ENCODE results near the gene RMDN2. TPM values are rescaled to one million over a fixed set of nuclear protein-coding genes. Genes with fewer than 3 reads are reported as not detected.
"Not testable (repeated sequence)": the region's sequence is repeated elsewhere in the genome, so short reads cannot be mapped to it uniquely, and the experiment has no call there.

RMDN2 gene
- total RNA-seq, 1 donor from 2014 or later = 1.3 TPM

- DNase-seq (ENCODE audit: low read depth in 2 of 2) = not testable (repeated sequence)
Measured at GRCh38 chr2:37930392-37930791, 5.3 kb downstream of the RMDN2 start.

DNA sequence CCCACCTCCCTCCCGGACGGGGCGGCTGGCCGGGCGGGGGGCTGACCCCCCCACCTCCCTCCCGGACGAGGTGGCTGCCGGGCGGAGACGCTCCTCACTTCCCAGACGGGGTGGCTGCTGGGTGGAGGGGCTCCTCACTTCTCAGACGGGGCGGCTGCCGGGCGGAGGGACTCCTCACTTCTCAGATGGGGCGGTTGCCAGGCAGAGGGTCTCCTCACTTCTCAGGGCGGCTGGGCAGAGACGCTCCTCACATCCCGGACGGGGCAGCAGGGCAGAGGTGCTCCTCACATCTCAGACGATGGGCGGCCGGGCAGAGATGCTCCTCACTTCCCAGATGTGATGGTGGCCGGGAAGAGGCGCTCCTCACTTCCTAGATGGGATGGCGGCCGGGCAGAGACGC is 7.8 kb downstream of the RMDN2 start:
- DNase-seq (ENCODE audit: low read depth in 2 of 2) = not testable (repeated sequence)

- DNase-seq (ENCODE audit: low read depth in 2 of 2) = no peak
Measured at GRCh38 chr2:37934591-37935513, 9.8 kb downstream of the RMDN2 start.

DNA sequence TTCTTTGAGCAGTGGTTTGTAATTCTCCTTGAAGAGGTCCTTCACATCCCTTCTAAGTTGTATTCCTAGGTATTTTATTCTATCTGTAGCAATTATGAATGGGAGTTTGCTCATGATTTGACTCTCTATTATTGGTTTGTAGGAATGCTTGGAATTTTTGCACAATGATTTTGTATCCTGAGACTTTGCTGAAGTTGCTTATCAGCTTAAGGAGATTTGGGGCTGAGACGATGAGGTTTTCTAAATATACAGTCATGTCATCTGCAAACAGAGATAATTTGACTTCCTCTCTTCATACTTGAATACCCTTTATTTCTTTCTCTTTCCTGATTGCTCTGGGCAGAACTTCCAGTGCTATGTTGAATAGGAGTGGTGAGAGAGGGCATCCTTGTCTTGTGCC is 12.5 kb downstream of the RMDN2 start:
- DNase-seq (ENCODE audit: low read depth in 2 of 2) = not testable (repeated sequence)

DNA sequence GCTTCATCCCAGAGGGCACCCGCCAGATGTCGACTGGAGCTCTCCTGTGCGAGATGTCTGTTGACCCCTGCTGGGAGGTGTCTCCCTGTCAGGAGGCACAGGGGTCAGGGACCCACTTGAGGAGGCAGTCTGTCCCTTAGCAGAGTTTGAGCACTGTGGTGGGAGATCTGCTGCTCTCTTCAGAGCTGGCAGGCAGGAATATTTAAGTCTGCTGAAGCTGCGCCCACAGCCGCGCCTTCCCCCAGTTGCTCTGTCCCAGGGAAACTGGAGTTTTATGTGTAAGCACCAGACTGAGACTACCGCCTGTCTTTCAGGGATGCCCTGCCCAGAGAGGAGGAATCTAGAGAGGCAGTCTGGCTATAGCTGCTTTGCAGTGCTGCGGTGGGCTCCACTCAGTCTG is 16.2 kb downstream of the RMDN2 start:
- not testable (repeated sequence) for DNase-seq (ENCODE audit: low read depth in 2 of 2)

DNA sequence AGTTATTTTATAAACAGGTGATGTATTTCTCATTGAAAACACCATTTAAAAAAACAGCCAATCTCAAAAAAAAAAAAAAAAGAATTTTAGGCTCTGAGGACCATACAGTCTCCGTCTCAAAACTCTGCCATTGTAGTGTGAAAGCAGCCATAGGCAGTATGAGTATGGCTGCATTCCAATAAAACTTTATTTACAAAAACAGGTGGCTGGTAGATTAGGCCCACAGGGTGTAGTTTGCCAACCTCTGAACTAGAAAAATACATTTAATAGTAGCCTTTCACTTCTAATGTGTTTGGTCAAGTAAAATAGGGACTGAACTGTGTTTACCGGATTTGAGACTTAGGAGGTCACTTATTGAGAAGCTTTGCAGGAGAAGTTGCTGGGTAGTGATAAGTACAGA is 19.2 kb downstream of the RMDN2 start:
- no peak for DNase-seq (ENCODE audit: low read depth in 2 of 2)

- no peak for DNase-seq (ENCODE audit: low read depth in 2 of 2)
Measured at GRCh38 chr2:37947306-37947705, 22.2 kb downstream of the RMDN2 start.

GRCh38 chr2:37962018-37962739 is 37.1 kb downstream of the RMDN2 start:
- DNase-seq (ENCODE audit: low read depth in 2 of 2) = not testable (repeated sequence)

- not testable (repeated sequence) for DNase-seq (ENCODE audit: low read depth in 2 of 2)
Measured at GRCh38 chr2:37962740-37963121, 37.6 kb downstream of the RMDN2 start.

DNA sequence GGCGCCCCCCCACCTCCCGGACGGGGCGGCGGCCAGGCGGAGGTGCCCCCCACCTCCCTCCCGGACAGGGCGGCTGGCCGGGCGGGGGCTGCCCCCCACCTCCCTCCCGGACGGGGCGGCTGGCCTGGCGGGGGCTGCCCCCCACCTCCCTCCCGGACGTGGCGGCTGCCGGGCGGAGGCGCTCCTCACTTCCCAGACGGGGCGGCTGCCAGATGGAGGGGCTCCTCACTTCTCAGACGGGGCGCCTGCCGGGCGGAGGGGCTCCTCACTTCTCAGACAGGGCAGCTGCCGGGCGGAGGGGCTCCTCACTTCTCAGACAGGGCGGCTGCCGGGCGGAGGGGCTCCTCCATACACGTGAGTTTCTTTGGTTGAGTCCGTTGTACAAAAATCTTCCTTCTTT is 38.8 kb downstream of the RMDN2 start:
- DNase-seq (ENCODE audit: low read depth in 2 of 2) = not testable (repeated sequence)

GRCh38 chr2:37966326-37966725 is 41.2 kb downstream of the RMDN2 start:
- no peak for DNase-seq (ENCODE audit: low read depth in 2 of 2)

DNA sequence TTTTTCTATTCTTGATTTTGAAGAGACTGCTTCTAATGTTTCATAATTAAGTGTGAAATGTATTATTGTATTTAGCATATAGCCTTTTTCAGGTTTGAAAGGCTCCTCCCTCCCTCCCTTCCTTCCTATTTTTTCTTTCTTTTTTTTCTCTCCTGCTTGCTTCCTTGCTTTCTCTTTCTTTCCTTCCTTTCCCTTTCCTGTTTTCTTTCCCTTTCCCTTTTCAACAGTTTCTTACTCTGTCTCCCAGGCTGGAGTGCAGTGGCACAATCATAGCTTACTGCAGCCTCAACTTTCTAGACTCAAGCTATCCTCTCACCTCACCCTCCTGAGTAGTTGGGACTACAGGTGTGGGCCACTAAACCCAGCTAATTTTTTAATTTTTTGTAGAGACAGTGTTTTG is 44.6 kb downstream of the RMDN2 start:
- no peak for DNase-seq (ENCODE audit: low read depth in 2 of 2)

DNA sequence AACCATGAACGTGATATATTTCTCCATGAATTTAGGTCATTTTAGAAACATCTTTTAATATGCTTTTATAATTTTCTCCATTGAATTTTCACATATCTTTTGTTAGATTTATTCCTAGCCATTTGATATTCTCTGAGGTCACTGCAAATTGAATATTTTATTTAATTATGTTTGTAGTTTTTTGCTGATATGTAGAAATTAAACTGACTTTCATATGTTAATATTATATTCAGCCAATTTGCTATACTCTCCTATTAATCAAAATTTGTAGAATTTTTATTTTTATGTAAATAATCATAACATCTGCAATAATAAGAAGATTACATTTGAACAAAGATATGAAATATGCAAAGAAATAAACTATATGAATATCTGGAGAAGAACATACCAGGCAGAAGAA is 46.9 kb downstream of the RMDN2 start:
- DNase-seq (ENCODE audit: low read depth in 2 of 2) = no peak

DNA sequence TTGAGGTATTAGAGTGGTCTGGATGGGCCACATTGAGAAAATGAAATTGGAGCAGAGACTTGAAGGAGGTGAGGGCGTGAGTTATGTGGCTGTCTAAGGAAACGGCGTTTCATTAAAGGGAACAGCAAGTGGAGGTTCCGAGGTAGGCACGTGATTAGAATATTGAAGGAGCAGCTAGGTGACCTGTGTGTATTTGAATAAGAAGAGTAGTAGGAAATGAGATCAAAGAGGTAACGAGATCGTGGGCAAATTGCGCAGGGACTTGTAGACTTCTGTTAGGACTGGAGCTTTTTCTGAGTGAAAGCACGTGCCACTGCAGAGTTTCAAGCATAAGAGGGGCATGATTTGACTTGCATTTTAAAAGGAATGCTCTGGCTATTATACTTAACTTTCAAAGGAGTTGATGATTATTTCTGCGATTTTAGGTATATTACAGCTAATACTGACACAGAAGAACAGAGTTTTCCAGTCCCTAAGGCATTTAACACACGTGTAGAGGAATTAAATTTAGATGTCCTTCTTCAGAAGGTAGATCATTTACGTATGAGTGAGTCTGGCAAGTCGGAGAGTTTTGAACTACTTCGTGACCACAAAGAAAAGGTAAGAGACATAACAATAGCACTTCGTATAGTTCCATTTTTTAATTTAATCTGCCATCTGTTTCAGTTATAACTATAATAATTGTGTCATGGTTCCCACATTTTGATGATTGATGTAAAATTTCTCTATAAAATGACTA is 48.7 kb downstream of the RMDN2 start:
- DNase-seq (ENCODE audit: low read depth in 2 of 2) = no peak

DNA sequence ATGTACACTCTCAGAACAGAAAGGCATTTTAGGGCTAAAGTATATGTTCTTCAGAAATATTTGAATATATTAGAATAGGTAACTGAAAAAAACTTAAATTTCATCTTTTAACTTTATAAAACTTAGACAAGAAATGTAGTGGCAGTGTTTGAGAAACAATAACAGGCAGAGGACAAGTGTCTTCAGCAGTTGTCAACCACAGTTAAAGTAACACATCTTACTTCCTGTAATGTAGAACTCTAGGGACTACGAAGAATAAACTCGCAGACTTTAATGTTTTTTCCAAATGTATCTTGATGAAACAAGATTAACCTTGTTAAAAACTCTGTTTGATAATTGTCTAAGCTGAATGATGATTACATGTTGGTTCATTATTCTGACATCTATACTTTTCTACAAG is 50.7 kb downstream of the RMDN2 start:
- DNase-seq (ENCODE audit: low read depth in 2 of 2) = no peak

- DNase-seq (ENCODE audit: low read depth in 2 of 2) = no peak
Measured at GRCh38 chr2:37976411-37976810, 51.3 kb downstream of the RMDN2 start.

DNA sequence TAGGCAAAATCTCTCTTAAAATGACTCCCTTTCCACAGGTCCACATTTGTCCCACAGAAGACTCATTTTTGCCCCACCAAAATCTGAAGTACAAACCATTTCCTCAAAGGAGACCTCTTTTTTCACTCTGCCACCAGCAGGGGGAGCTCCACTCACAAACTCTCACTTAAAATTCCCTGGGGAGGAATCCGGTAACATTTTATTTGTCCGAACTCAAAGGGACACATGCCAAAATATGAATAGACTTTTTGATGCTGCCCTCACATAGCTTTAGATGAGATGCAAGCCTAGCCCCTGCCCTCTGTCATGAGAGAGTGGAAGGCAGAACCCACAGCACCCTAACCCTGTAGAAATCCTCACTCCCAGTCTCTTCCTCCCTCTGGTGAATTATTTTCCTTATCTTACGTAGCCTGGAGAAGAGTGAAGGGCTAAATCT is 57.1 kb downstream of the RMDN2 start:
- DNase-seq (ENCODE audit: low read depth in 2 of 2) = peak; percentile 25 to 44

DNA sequence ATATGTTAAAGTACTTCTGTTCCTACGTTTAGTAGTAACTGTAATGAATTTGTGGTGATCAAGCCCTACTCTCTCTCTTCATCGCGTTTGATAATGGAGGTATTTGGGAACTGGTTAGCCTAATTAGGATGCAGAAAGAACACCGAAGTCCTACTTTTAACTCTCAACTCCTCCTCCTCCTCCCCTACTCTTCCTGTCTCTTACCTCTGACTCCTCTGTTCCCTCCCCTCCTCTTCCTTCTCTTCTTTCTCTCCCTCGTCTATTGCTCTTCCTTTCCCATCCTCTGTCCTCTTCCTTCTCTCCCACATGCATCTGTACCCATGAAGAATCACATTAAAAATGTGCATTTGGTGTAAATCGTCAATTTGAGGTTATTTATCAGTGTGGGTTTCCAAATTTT is 57.8 kb downstream of the RMDN2 start:
- no peak for DNase-seq (ENCODE audit: low read depth in 2 of 2)

GRCh38 chr2:37983719-37984118 is 58.6 kb downstream of the RMDN2 start:
- no peak for DNase-seq (ENCODE audit: low read depth in 2 of 2)

DNA sequence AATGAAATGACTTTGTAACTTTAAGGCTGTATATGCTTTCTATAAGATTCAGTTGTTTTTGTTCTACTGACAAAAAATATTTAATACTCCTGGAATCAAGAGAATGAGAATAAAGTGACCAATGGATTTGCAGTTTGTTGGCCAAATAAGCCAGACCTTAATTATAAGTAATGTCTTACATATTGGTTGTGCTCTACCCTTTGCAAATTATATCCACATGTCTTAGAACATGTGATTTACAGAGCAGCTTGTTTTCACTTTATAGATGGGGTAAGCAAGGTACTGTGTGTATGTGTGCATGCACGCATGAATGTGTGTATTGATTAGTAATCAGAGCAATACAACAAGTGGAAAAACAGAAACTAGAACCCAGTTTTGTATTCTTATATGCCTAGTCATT is 59.1 kb downstream of the RMDN2 start:
- DNase-seq (ENCODE audit: low read depth in 2 of 2) = no peak

DNA sequence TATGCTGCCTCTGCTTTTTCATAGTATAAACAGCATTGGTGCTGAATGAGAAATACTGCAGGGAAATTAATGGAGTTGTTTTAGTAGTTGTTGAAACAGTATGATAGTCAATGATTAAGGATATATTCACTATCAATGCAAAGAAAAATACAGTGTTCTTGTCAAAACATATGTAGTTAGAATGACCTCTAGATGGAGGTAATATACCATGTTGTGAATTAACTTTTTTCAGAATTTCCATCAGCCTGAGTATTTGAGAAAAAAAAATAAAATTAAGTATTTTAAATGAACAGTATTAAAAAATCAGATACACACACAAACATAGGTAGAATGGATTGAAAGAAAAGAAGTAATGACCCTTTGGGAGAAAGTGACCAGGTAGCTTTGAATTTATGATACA is 59.5 kb downstream of the RMDN2 start:
- no peak for DNase-seq (ENCODE audit: low read depth in 2 of 2)

- no peak for DNase-seq (ENCODE audit: low read depth in 2 of 2)
Measured at GRCh38 chr2:37985333-37985732, 60.2 kb downstream of the RMDN2 start.

Data from dermis microvascular lymphatic vessel endothelial cell (primary cell).